AG04449 (cell line): ENCODE measurements around the gene SLC25A4.
"Not testable (repeated sequence)": the region's sequence is repeated elsewhere in the genome, so short reads cannot be mapped to it uniquely, and the experiment has no call there.

ENCODE experiments used
- CTCF ChIA-PET: fragments of 350-600 bp; formaldehyde crosslinking; extraction: SDS; loops from one replicate; lab custom pipeline; 2021; ENCODE audit warnings: antibody characterized with exemption; lab: Yijun Ruan, JAX
- POLR2A ChIA-PET: fragments of 400-600, 350-600 bp; formaldehyde crosslinking; extraction: SDS; loops from one replicate; lab custom pipeline; 2020; ENCODE audit warnings: antibody characterized with exemption, inconsistent platforms; lab: Yijun Ruan, JAX
- DNase-seq: peaks from one replicate; pipeline ENCODE4 v3.0.0-alpha.2; 2010; ENCODE audit warnings: low read depth, low spot score
- H3K4me3 ChIP-seq: 2 replicates; pipeline ENCODE4 v1.5.1; 2011; ENCODE audit warnings: low read depth, mild to moderate bottlenecking, control low read depth, low read length
- CTCF ChIP-seq: IDR thresholded peaks from one replicate; pipeline ENCODE4 v1.5.1; 2011; ENCODE audit warnings: mild to moderate bottlenecking, moderate library complexity, low read length, control low read depth, inconsistent platforms; ENCODE audit not compliant: insufficient read depth; ENCODE audit errors: missing control alignments

The SLC25A4 gene

DNA sequence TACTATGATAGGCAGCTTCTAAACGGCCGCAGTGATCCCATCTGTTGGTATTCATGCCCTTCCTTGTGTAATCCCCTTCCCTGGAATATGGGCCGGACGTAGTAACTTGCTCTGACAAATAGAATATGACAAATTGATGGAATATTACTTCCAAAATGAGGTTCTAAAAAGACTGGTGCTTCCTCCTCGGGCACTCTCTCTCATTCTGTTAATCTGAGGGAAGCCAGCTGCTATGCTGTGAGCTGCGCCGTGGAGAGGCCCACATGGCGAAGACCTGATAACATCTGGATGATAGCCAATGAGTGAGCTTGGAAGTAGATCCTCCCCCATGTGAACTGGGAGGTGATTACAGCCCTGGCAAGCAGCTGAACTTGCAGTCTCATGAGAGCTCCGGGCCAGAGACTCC lies 27.2 kb upstream of the SLC25A4 start:
- ChIA-PET POLR2A (no interaction called here), CTCF (interaction anchor here (1.9 to 5.3 kb wide), 4 partner anchors 16 to 76 kb away, joined by 5 to 22 read pairs (median 6); no protein-coding TSS in a partner anchor)
- peak; percentile 36 for DNase-seq
- no peak for TF ChIP-seq CTCF
- H3K4me3 ChIP-seq = no peak overlapping the region

- POLR2A ChIA-PET = no interaction called here
- CTCF ChIA-PET = interaction anchor here (0.8 to 5.3 kb wide), 4 partner anchors 18 to 372 kb away, joined by 3 to 22 read pairs (median 8); no protein-coding TSS in a partner anchor
- no peak for DNase-seq
- no peak overlapping the region for H3K4me3 ChIP-seq
- no peak for TF ChIP-seq CTCF
Observed at GRCh38 chr4:185117300-185117934, 25.6 kb upstream of the SLC25A4 start.

DNA sequence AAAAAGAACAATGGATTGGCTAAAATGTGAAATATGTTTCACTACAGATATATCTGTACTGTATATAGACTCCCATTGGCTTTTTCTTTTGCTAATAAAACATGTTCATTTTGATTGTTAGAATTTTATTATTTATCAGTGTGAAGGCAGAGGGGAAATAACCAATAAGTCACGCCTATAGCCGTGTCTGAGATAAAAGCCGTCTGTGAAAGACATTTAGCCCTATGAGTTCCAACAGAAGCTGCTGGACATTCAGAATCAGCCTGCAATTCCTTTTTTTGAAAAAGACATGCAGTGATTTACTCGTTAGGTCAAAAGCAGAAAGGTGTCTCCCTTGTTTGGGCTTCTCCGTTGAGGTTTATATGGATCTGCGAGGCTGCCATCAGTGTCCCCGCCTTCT lies 24.2 kb upstream of the SLC25A4 start:
- no peak overlapping the region for H3K4me3 ChIP-seq
- ChIA-PET POLR2A (no interaction called here), CTCF (interaction anchor here (0.6 to 5.3 kb wide), 6 partner anchors 10 to 373 kb away, joined by 3 to 22 read pairs (median 4); no protein-coding TSS in a partner anchor)
- no peak for TF ChIP-seq CTCF
- no peak for DNase-seq

DNA sequence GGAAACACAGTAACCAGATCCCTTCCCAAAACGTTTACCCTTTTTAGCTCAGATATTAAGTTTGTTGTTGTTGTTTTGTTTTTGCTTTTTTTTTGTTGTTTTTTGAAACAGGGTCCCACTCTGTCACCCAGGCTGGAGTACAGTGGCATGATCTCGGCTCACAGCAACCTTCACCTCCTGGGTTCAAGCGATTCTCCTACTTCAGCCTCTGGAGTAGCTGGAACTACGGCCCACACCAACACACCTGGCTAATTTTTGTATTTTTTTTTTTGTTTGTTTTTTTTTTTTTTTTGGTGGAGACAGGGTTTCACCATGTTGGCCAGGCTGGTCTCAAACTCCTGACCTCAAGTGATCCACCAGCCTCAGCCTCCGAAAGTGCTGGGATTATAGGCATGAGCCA lies 23.6 kb upstream of the SLC25A4 start:
- H3K4me3 ChIP-seq, POLR2A ChIA-PET, DNase-seq: not testable (repeated sequence)
- CTCF ChIA-PET = interaction anchor here (0.6 to 2.4 kb wide), 4 partner anchors 9 to 272 kb away, joined by 3 to 14 read pairs (median 4); no protein-coding TSS in a partner anchor

DNA sequence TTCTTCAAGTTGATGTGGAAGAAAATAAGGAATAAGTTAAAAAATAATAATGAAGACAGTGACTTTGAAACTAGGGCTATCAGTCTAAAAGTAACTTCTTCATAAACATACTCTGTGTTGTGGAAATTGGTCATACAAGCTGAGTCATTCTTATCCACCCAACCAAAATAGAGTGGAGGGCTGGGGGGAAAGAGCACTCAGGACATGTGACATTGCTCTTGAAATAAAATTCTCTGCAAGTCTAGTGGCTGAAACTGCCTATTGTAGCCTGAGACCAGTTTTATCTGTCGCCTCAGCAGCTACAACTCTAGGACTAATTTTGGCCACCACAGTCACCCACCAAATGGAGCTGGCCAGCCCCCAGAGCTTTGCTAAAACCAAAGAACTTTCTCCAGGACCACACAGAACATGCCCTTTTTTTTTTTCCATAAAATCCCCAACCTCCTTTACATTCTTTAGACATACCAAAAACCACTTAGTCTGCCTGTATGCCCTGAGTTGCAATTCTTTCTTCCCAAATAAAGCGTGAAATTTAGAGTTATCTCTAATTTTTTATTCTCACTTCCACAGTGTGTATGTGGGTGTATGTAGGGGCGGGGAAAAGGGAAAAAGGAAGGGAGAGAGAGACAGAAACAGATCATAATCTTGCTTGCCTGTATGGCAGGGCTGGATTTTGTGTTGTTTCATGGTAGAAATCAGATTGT lies 23.0 kb upstream of the SLC25A4 start:
- ChIA-PET POLR2A (no interaction called here), CTCF (interaction anchor here (1.1 kb wide), 1 partner anchor 63 kb away, joined by 3 read pairs; no protein-coding TSS in a partner anchor)
- no peak for TF ChIP-seq CTCF

DNA sequence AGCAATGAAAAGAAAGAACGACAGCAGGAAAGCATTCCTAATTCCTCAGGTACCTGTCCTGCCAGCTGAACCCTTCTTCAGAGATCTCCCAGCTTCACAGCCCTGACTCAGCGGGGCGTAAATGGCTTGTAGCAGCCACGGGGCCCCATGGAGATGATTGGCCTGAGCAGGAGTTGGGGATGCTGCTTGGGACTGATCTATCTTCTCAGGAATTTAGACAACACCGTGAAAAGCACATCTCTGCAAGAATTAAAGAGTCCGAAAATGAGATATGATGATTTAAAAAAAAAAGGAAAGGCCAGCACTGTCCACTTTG lies 22.5 kb upstream of the SLC25A4 start:
- ChIA-PET CTCF (no interaction called here), POLR2A (no interaction called here)

More for the DNA sequence above, 23.0 kb upstream of the SLC25A4 start:
- H3K4me3 ChIP-seq = no peak overlapping the region
- DNase-seq = no peak

More for the DNA sequence above, 22.5 kb upstream of the SLC25A4 start:
- H3K4me3 ChIP-seq = no peak overlapping the region
- TF ChIP-seq CTCF = no peak
- DNase-seq = no peak
